ENCODE results near the gene PPOX. TPM values are rescaled to one million over a fixed set of nuclear protein-coding genes. Genes with fewer than 3 reads are reported as not detected.
A peak's percentile ranks its signal among the peaks of the same experiment; 100 is the strongest.

PPOX gene
- total RNA-seq, 1 donor from 2014 or later: 10.4 TPM

DNA sequence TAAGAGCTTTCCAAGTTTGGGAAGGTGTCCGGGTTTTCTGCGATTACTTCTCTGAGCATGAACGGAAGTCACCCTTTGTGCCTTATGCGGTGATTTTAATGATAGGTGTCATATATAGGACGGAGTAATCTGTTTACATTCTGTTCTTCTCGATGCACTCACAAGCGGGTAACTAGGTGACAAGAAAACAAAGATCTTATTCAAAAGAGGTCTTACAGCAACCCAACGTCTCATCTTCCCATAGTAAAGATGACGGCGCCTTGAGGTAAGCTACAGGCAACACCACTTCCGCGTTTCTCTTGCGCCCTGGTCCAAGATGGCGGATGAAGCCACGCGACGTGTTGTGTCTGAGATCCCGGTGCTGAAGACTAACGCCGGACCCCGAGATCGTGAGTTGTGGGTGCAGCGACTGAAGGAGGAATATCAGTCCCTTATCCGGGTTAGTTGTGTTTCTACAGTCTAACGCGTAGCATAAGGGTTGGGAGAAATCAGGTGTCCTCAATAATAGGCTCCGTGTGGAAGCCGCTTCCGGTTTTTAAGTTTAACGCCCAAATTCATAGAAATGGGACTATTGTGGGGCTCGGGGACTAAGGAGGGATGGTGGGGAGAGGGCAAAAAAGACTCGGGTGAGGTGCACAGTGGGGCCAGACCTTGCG lies 12.4 kb upstream of the PPOX start, which contains the start of gene UFC1:
UFC1 (plus strand) TSS at position 297 of the 656 bp plus-strand sequence; CDS start at position 317, 20 bp downstream.
- peak; percentile 83 for ATAC-seq

DNA sequence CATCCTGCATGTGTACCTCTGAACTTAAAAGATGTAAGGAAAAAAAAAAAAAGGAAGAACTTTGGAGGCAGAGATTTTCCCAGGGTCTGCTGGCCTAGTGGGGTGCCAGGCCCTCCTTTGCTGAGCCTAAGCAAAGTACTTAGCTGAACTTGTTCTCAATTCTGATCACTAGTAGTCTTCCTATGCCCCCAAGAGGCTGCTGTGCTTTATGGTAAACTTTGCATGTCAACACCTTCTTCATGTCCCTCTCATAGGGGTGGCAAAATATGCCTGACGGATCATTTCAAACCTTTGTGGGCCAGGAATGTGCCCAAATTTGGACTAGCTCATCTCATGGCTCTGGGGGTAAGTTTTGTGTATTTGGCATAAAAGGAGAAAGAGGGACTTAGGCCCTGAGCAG lies 8.4 kb upstream of the PPOX start:
- no peak for ATAC-seq

- no peak for ATAC-seq
These were observed 7.8 kb upstream of the PPOX start for GRCh38 chr1:161158316-161159010.

DNA sequence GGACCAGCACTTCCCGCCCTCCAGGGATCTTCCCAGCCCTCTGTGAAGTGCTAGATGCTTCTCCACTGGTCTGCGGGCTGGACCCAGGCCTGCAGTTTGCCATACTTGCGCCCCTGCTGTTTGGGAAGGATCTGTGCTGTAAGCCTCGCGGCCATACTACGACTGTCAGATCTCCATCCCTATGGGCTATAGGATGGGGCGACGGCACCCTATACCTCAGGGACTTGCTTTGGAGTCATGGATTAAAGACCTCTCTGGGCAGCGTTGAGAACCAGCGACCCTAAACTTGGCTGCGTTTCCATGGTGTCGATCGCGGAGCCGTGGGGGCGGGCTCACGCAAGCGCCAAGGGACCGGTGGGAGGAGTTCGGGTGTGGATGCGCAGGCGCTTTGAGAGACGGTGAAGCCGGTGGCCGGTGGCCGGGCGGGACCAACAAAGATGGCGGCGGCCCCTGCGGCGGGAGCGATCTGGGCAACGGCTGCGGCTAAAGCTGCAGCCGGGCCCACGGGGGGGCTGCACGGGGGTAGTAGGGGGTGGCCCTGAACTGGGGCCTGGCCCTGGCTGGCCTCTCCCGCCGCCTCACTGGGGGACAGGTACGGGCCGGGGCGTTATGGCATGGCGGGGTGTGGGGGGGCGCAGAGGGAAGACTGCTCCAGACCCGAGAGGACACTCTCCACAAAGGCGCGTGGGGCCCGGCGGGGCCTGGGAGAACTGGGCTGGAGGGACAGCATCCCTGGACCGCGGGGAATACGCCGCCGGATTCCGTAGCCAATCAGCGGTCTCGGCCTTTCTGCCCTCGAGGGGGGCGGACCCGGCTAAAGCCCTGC lies 6.9 kb upstream of the PPOX start, which contains the start of gene USP21:
USP21 (plus strand) TSS at position 414 of the 826 bp plus-strand sequence. CDS start 1,141 bp downstream, outside the sequence.
- ATAC-seq: peak; percentile 90

DNA sequence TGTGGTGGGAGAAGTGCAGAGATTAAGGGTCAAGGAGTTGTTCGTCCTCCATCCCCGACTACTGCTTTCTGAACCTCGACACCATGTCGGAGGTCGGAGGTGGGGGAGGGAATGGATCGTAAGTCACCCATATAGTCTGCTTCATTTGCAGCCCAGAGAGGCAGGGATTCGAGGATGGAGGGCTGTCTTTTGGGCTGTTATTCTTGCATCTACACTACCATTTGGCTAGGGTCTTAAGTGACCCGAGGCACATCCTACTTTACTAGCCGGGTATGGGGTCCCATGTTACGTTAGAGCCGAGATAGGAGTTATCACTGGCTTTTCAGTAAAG lies 6.3 kb upstream of the PPOX start:
- no peak for ATAC-seq

- ATAC-seq: no peak
These were observed 5.5 kb upstream of the PPOX start for GRCh38 chr1:161160671-161161145.

DNA sequence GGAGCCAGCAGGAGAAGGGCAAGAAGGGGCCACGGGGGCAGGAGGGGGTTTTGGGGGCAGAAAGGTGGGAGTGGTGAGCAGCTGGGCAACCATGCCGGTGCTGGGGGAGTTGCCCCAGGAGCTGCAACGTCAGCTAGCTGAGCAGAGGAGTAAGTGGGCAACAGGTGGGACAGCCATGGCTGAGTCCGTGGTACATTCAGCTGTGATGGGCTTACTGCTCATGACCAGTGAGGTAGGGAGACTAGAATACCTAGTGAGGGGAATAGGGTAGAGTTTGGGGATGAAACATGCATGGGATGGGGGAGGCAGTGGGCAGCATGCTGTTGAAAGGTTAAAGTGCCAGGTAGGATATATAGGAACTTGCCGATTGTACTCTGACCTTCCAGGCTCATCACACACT lies 4.6 kb upstream of the PPOX start:
- no peak for ATAC-seq

GRCh38 chr1:161162052-161162451 lies 4.2 kb upstream of the PPOX start:
- ATAC-seq: no peak

DNA sequence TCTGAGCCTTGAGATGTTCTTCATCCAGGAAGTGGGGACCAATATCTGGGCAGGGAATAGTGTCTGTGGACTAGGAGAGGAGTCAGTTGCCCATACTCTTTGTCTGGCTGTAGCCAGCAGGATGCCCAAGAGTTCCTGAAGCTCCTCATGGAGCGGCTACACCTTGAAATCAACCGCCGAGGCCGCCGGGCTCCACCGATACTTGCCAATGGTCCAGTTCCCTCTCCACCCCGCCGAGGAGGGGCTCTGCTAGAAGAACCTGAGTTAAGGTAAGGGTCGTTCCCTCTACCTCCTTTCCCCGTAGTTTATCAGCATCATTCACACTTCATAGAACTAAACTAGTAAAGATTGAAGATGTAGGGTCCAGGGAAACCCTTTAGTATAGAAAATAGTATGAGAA lies 3.4 kb upstream of the PPOX start:
- ATAC-seq: no peak

DNA sequence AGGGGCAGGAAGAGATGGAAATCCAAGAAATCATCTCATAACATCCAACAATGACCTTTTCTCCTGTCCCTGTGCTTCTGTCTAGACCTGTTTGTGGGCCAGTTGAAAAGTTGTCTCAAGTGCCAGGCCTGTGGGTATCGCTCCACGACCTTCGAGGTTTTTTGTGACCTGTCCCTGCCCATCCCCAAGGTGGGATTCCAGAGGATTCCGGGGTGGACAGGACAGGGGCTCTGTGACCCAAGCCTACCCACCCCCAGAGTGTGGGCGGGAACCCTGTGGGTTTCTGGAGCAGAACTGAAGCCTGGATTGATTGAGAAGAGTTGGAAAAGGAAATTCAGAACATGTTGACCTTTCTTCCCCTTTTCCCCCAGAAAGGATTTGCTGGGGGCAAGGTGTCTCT lies 2.4 kb upstream of the PPOX start:
- no peak for ATAC-seq

GRCh38 chr1:161164901-161165610 lies 1.2 kb upstream of the PPOX start:
- ATAC-seq: no peak

DNA sequence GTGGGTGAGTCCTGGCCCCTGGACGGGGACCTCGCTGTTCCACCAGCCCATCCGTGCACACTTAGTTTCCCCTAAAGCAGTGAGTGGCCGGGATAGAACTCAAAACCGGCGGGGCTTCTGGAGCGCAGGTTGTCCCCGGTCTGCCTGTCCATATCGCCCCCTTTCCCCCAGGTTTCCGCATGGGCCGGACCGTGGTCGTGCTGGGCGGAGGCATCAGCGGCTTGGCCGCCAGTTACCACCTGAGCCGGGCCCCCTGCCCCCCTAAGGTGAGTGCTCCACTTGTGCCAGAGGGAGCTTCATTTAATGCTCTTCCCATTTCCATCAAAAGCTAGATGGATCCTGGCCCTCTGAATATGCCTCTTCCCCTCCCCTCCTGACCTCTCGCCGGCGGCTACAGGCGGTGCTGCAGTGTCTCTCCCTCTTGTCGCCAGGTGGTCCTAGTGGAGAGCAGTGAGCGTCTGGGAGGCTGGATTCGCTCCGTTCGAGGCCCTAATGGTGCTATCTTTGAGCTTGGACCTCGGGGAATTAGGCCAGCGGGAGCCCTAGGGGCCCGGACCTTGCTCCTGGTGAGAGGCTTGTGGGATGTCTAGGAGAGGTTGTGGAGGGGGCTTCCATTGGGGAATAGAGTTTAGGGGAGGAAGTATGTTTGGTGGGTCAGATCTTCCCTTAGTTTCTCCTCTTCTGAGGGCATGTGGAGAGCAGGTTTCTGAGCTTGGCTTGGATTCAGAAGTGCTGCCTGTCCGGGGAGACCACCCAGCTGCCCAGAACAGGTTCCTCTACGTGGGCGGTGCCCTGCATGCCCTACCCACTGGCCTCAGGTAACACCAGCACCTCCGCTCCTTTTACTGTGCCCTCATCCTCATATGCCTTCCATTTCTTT lies 683 bp downstream of the PPOX start:
- ATAC-seq: no peak

DNA sequence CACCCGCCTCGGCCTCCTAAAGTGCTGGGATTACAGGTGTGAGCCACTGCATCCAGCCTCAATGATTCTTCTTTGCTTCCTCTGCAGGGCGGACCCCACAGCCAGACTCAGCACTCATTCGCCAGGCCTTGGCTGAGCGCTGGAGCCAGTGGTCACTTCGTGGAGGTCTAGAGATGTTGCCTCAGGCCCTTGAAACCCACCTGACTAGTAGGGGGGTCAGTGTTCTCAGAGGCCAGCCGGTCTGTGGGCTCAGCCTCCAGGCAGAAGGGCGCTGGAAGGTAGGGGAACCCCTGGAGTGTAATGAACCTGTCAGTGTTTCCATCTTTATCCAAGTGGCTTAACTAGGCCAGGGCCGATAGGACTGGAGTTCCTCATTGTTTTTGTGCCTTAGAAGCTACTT lies 2.7 kb downstream of the PPOX start:
- no peak for ATAC-seq

DNA sequence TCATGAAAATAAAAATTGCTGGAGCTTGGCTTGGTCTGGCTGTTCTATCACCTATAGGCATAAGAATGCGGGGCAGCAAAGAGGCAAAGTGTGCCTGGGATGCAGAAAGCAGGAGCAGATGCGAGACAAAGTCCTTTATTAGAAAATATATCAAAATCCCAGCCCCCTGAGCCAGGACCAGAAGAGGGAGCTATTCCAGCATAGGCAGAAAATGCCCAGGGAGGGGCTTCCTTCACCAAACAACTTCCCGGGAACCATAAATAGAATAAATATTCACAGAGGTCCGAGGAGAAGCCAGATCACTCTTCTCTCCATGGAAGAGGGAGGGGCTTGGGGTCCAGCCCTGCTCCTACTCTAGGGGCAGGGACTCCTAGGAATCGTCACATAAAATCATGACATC lies 5.0 kb downstream of the PPOX start:
- no peak for ATAC-seq

GRCh38 chr1:161171696-161172095 lies 5.5 kb downstream of the PPOX start:
- ATAC-seq: no peak

DNA sequence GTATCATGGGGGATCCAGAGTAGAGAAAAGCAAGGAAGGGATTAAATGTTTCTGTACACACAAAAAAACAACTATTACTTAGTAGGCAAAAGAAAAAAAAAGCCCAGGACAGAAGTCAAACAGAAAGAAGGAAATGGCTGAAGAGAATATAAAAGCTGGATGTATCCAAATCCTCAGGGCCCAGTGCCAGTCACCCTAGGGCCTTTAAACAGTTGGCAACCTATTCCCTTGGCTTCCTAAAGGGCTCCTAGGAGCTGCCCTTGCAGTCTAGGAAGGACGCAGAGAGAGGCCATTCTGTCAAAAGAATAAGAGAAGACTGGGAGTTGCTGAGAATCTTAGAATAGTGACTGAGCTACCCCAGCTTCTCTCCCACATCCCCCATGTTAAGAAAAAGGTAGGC lies 6.1 kb downstream of the PPOX start:
- no peak for ATAC-seq

GRCh38 chr1:161172776-161173376 lies 6.7 kb downstream of the PPOX start:
- no peak for ATAC-seq

DNA sequence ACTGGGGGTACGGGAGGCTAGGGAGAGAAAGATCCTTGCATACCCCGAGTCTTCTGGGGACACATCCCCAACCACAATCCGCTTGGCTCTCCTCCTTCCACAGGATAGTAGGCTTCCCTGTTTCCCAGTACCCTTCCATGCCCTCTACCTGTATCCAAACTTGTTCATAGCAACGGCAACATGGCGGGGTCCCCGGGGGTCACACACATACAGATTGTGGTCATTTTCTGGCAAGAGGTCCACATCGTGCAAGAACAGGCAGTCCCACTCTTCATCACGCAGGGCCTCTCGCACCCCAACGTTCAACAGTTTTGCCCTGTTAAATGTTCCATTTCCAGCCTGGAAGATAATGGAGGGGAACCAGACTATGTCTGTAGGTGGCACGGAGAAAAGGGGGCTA lies 7.5 kb downstream of the PPOX start:
- ATAC-seq: no peak

- no peak for ATAC-seq
These were observed 8.7 kb downstream of the PPOX start for GRCh38 chr1:161174911-161175310.

DNA sequence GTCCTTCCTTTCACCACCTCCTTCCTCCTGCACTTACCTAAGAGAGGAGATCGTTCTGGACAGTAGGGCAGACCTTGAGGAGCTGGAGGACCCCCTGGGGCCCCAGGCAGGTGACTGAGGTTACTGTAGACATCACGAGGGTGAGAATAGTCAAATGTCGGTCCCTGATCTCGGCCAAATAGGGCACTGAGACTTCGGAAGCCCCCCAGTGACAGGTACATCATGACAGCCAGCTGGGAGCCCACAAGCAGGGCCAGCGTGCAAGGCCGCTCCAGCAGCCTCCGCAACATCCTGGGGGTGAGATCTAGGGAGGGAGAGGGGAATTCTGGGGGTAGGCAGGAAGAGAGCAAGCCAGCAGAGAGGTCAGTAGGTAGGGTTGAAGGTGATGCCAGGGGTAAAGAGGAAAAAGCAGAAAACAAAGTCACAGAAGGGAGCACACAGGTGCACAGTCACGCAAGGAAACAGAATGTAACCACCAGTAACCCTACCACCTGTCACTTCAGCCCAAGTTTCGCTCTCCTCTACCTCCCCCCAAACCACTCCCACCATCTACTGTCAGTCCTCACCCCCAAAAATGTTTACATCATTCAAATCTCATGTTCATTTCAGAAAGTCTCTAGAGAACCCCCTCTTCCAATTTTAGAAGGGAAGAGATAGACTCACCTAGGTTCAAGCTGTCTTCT lies 9.7 kb downstream of the PPOX start:
- no peak for ATAC-seq

Data from esophagus mucosa (tissue), 1 donor.